SK-N-MC (cell line): ENCODE results near the gene MYBBP1A.

Experiments
- DNase-seq: peaks from one replicate; pipeline ENCODE4 v3.0.0-alpha.2; 2011; ENCODE audit warnings: low read depth, low spot score
- H3K27ac ChIP-seq: fragments of 200-600 bp; sonication (generic); 2 replicates; pipeline ENCODE4 v1.5.1; 2016; ENCODE audit warnings: mixed run types
- H3K36me3 ChIP-seq: fragments of 200-600 bp; sonication (generic); 2 replicates; pipeline ENCODE4 v1.6.1; 2017; ENCODE audit warnings: antibody characterized with exemption, low read length, mixed read lengths; ENCODE audit not compliant: insufficient read depth
- H3K4me3 ChIP-seq: fragments of 200-600 bp; sonication (generic); 2 replicates; pipeline ENCODE4 v1.5.1; 2016
- H3K9ac ChIP-seq: fragments of 200-600 bp; sonication (generic); 2 replicates; pipeline ENCODE4 v1.8.0; 2017; ENCODE audit warnings: mixed run types, mixed read lengths; ENCODE audit not compliant: insufficient read length
- H3K9me3 ChIP-seq: fragments of 200-600 bp; sonication (generic); 2 replicates; pipeline ENCODE4 v1.6.1; 2017; ENCODE audit warnings: low read depth, mild to moderate bottlenecking, antibody characterized with exemption, low read length, moderate library complexity, mixed read lengths
- EZH2 ChIP-seq: fragments of 200-600 bp; sonication (generic); IDR thresholded peaks from one replicate; pipeline ENCODE4 v1.6.1; 2017; ENCODE audit warnings: antibody characterized with exemption
- FOXP2 ChIP-seq: optimal IDR thresholded peaks from 2 replicates; pipeline ENCODE3; 2011; ENCODE audit warnings: mild to moderate bottlenecking, moderate library complexity; ENCODE audit not compliant: insufficient read depth; ENCODE audit errors: extremely low read length, control extremely low read depth
- POLR2AphosphoS5 ChIP-seq: IDR thresholded peaks from 2 replicates; pipeline ENCODE4 v1.6.1; 2012; ENCODE audit warnings: mild to moderate bottlenecking, low read depth, low read length, borderline replicate concordance

Gene MYBBP1A

DNA sequence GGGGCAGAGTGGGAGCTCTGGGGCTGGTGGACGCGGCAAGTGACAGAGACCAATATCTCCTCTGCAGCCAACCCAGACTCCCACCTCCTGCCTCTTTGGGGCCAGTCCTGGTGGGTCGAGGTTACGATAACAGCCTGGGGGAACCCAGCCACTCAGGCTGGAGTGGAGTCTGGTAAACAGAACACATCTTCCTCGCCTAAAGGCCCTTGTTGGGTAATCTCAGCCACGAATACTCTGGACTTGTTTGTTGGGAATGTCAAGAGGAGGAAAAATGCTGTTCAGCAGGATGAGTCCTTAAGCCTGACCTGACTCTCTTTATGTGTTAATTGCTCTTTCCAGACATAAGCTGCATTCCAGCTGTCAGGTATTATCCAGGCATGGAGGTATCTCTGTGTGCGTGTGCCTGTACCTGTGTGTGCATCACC, 64.5 kb downstream of the MYBBP1A start:
- Histone ChIP-seq H3K36me3 (no peaks in the 10 kb centered on the region), H3K27ac (no peak overlapping the region), H3K9ac (no peak overlapping the region), H3K4me3 (no peak overlapping the region), H3K9me3 (no peaks in the 10 kb centered on the region)
- DNase-seq: no peak
- TF ChIP-seq EZH2: no peak
- TF ChIP-seq FOXP2: no peak
- no peak for TF ChIP-seq POLR2AphosphoS5

DNA sequence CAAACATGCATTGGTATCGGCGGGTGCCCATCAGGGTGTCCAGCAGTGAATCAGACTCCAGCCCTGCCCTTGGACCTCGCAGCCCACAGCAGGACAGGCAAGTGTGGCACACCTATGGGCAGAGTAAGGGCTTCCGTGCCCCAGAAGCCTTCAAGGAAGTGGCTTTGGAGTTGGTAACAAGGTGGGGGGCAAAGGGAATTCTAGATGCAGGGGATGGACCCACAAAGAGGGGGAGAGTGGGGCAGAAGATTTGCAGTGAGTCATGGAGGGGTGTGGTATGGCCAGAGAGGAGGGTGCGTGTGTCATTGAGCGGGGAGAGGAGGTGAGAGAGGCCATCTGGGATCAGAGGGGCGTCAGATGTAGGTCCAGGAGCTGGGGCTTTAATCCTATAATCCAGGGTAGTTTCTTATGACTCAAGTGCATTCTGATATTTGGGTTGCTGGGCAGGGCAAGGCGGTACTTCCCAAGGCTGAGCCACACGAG, 65.0 kb downstream of the MYBBP1A start:
- Histone ChIP-seq H3K27ac (no peak overlapping the region), H3K4me3 (no peak overlapping the region), H3K9me3 (no peaks in the 10 kb centered on the region), H3K9ac (no peak overlapping the region), H3K36me3 (no peaks in the 10 kb centered on the region)
- no peak for TF ChIP-seq POLR2AphosphoS5
- no peak for TF ChIP-seq EZH2
- no peak for TF ChIP-seq FOXP2
- no peak for DNase-seq

DNA sequence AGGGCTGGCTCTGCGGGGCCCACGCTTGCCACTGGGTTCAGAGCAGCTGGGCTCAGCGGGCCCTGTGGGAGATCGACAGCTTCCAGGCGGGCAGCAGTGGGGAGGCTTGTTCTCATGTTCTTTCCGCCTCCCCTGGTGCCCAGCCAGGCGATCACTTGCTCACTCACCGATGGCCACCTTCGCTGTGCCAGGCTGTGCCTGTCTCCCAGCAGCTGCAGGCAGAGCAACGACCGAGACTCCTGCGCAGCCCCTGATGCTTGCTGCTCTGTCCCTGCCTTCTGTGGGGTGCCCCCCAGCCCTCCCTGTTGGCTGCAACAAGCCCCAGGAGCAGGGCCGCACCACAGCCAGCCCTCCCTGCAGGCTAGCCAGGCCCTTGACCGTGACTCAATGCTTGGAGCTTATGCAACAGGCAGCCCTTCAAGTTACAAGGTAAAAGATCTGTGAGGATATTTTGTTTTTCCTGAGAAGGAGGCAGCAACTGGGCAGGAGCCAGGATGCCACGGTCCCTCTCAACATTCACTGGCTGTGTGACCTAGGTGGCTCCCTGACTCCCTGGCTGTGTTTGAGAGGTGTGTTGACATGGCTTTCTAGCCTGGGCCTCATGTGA, 66.1 kb downstream of the MYBBP1A start:
- no peak overlapping the region for H3K27ac ChIP-seq
- no peak for DNase-seq
- no peak for TF ChIP-seq FOXP2
- no peak for TF ChIP-seq EZH2
- no peak for TF ChIP-seq POLR2AphosphoS5
- H3K4me3 ChIP-seq: no peak overlapping the region
- no peak overlapping the region for H3K9ac ChIP-seq
- no peaks in the 10 kb centered on the region for H3K9me3 ChIP-seq
- no peaks in the 10 kb centered on the region for H3K36me3 ChIP-seq
